Stimulated activated CD4-positive, alpha-beta T cell treated with anti-CD3 and anti-CD28 coated beads, Interleukin-2, amount 100 ng/mL, for 48 hours (primary cell): ENCODE data around the gene ANGPTL8.

Source experiments
- DNase-seq, 2 donors: peaks; one replicate each; pipeline ENCODE4 v3.0.0-alpha.2; 2020

ANGPTL8 gene, protein sequence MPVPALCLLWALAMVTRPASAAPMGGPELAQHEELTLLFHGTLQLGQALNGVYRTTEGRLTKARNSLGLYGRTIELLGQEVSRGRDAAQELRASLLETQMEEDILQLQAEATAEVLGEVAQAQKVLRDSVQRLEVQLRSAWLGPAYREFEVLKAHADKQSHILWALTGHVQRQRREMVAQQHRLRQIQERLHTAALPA

DNA sequence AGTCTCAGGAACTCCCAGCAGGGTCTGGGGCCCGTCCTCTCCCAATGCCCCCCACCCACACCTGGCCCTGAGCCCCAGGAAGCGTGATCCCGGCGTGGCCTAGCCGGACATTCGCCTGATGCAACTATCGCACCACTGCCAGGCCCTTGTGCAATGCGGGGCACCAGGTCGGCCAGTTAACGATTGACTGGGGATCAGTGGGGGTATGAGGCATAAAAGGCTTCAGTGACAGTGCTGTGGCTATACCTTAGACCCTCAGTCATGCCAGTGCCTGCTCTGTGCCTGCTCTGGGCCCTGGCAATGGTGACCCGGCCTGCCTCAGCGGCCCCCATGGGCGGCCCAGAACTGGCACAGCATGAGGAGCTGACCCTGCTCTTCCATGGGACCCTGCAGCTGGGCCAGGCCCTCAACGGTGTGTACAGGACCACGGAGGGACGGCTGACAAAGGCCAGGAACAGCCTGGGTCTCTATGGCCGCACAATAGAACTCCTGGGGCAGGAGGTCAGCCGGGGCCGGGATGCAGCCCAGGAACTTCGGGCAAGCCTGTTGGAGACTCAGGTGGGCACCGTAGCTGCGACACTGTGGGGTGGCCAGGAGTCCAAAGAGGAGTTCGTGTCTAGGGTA, at the start of gene ANGPTL8:
TSS of gene ANGPTL8 (plus strand) at position 243 of the 624 bp plus-strand sequence. CDS start at position 262, 19 bp downstream.
- DNase-seq, result no peak

DNA sequence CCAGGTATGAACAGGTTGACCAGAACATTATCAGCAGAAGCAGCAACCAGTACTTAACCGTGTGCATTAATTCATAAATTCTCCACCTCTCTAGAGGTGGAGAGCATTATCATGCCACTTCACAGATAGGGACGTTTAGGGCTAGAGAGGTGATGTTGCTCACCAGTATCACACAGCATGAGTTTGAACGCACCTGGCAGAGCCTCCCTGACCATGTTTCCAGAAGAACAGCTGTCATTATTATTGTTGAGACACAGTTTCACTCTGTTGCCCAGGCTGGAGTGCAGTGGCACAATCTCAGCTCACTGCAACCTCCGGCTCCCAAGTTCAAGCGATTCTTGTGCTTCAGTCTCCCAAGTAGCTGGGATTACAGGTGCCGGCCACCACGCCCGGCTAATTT, 48.9 kb upstream of the ANGPTL8 start:
- DNase-seq, result no peak

DNA sequence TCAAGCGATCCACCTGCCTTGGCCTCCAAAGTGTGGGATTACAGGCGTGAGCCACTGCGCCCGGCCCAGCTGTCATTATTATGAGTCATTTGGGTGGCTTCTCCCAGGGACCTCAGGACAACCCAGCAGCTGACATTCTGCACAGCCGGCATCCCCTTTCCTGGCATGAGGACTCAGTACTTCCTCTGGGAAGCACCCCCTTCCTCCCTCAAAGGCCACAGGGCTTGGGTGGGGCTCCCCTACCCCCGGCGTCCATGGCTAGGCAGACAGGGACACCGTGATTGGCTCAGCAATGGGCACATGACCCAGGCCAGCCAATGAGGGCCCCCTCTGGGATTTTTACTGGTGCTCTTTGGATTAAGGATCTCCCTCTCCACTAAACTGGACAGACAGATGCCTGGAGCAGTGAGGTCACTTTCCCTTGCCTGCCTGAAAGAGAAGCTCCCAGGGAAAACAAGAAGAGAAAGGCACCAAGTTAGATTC, 48.1 kb upstream of the ANGPTL8 start:
- DNase-seq, result peak in 1 of 2 donors; percentile 7

DNA sequence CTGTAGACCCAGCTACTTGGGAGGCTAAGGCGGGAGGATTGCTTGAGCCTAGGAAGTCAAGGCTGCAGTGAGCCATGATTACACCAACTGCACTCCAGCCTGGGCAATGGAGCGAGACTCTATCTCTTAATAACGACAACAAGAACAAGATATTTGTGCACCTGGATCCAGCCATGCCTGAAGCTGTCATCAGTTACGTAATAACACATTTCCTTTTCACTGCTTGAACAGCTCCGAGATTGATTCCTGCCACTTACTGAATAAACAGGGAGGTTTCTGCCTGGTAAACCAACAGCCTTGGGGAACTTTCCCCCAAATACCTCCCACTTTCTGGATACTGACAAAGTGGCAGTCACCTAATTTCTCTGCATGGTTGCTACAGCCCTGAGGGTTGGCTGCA, 47.5 kb upstream of the ANGPTL8 start:
- no peak for DNase-seq

DNA sequence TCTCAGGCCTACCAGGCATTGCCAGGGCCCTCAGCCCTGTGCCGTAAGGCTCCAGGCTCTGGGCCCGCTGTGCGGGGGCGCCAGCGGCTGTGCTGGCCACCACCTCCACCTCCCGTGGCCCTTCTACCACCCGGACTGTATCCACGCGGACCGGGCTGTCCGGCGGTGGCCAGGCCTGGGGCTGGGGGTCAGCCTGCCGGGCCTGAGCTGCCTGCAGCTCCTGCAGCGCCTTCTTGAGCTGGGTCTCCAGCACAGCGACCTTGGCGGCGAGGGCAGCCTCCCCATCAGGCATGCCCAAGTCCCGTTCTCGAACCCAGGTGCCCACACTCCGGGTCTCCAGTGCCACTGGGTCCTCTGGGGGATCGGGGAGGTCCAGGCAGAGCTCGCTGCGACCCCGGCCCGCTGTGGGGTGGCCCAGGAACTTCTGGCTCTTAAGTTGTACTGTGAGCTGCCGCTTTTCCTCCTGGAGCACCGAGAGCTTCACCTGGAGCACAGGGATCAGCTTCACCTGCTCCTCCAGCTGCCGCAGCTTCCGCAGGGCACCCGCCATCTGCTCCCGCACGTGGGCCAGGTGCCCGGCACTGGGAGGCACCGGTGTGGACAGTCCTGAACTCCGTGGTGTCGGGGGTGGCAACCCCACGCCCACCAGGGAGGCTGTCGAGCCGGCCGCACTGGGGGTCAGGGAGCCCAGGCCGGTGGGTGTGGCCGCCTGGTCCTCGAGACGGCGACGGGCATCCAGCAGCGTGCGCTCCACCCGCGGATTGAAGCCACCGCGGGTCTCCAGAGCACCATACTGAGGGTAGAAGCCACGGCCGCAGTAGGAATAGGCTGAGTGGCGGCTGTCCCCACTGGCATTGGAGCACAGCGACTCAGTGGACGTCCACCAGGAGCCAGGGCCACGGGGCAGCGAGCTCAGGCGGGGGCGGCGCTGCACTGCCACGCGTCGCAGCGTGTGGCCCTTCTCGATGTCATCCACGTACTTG, 46.2 kb upstream of the ANGPTL8 start:
- no peak for DNase-seq

DNA sequence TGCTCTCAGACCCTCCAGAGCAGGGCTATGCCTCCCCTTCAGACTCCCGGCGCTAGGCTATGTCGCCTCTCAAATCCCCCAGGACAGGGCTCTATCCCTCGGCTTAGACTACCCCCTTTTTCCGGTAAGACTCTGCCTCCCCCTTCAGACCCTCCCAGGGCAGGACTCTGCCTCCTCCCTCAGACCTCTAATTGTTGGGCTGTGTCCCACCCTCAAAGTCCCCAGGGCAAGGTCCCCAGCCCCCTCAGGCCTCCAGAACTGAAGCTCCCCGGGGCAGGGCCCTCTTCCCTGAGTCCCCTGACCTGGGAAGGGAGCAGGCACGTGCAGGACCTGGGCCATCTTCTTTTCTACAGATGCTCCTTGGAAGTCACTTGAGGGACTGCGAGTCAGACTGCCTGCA, 45.2 kb upstream of the ANGPTL8 start:
- DNase-seq, result no peak

DNA sequence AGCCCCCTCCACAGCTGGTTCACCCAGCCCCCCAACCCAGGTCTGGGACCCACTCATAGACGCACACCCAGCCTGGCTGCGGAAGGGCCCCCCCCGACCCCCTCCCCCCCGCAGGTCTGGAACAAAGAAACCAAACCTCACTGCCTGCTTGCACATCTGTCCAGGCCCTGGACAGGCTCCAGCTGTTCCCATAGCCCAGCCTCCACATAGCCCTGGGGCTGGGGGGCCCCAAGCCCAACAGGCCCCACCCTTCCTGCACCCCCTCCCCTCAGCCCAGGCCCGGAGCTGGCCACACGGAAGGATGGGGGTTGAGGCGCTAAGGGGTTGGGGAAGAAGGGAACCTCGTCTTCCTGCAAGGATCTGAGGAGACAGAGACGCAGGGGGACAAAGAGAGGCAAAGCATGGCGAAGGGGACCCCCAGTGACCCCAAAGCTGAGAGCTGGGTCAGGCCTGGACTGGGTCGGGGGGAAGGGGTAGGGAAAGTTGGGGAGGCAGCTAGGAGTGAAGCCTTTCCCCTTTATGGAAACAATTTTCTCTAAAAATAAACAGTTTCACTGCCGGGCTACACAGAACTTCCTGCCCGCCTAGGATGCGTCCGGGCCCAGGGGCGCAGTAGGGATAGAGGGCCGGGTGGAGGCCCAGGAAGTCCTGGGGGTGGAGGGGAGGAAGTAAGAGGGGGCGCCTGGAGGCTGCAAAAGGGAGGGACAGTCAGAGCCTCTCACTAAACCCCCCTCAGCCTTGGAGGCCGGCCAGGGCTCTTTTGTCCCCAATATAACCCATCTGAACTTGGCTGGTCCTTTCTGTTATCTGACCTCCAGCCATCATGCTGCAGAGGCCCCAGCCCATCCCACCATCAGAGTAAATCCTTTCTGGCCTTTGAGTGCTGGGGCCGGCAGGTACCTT, 44.5 kb upstream of the ANGPTL8 start:
- no peak for DNase-seq

DNA sequence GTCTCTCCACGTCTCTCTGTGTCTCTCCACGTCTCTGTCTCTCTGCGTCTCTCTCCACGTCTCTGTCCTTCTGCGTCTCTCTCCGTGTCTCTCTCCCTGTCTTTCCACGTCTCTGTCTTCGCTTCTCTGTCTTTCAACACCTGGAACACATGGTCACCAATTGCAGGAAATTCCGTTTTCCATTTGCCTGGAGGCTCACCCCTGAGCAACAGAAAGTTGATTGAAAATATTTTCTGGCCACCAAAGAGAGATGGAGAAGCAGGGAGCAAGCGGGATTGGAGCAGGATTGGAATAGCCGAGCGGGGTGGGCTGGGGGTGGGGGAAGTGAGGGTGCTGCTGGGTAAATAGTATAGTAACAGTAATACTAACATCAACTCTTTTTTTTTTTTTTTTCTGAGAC, 43.7 kb upstream of the ANGPTL8 start:
- DNase-seq, result no peak

DNA sequence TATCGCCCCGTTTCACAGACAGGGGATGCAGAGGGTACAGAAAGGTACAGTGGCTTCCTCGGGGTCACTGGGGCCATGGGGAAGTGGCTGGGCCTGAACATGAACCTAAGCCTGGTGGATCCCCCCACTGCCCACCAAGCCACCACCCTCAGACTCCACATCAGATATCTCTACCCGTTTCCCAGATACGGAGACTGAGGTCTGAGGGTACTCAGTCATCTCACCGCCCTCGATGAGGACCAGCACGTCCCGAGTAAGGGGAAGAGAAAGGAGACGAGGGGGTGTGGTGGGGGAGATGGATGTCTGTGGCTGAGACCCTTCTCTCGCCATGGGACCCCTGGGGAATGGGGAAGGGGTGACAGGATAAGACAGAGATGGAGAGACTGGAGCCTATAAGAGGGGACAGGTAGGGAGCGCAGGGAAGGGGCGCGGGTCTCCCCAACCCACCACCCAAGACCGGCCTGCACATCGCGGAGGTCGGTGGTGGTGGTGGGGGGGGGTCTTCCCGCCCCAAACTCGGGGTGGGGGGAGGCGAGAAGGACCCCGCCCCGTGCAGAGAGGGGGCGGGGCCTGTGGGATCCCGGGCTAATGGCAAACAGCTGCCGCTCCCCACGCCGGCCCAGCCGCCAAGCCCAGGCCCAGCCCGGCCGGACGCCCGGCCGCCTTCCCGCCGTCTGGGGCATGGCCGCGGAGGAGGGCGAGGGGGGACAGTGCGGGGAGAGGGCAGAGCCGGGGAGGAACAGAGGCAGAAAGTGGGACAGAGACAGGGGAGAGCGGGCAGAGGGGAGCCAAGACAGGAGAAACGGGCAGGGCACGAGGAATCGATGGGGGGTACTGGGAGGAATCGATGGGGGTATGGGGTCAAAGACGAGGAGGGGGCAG, 42.8 kb upstream of the ANGPTL8 start:
- no peak for DNase-seq

DNA sequence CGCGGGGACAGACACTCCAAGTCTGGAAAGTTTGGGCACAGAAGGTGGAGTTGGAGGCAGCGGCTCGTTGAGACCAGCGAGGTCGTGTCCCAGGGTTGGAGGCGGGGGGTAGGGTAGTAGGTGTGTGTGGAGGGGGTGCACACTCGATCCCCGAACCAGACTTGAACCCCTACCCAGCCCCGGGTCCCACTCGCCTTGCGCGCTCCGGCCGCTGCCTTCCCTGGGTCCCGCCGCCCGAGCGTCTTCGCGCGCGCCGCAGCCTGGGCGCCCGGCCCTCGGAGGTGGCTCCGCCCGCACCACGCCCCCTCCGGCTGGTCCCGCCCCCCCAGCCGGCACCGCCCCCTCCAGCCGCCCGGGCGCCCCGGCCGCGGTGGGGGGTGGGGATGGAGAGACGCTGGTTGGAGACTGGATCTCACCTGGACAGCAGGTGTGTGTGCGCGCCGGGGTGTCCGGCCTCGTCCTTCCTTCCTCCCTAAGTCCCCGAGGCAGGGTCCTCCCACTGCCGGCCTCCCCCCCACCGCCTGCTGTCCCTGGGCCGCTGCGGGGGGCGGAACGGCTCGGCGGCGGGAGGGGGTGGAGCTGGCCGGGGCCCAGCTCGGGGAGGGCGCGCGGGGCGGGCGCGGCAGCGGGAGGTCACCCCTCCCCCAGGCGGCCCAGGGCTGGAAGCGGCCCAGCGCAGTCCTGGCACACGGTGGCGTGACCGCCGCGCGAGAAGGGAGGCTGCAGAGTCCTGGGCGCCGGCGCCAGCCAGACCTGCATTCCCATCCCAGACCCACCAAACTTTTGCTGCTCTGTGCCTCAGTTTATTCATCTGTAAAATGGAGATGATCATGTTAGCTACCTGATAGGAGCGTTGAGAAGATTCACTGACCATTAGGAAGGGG, 41.9 kb upstream of the ANGPTL8 start, which contains the start of gene KANK2:
TSS of gene KANK2 (minus strand) at position 255 of the 884 bp plus-strand sequence. CDS start 3,034 bp downstream, outside the sequence.
- peak; percentile 75 to 82 for DNase-seq

DNA sequence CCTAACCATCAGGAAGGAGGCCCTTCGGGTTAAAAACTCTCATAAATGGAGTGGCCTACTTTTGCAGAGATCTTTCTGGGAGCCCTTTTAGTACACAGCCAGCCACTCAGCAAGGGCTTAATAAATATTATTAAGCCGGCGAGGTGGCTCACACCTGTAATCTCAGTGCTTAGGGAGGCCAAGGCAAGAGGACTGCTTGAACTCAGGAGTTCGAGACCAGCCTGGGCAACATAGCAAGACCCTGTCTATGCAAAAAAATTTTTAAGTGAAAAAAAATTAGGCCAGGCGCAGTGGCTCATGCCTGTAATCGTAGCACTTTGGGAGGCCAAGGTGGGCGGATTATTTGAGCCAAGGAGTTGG, 41.3 kb upstream of the ANGPTL8 start:
- DNase-seq, result no peak

DNA sequence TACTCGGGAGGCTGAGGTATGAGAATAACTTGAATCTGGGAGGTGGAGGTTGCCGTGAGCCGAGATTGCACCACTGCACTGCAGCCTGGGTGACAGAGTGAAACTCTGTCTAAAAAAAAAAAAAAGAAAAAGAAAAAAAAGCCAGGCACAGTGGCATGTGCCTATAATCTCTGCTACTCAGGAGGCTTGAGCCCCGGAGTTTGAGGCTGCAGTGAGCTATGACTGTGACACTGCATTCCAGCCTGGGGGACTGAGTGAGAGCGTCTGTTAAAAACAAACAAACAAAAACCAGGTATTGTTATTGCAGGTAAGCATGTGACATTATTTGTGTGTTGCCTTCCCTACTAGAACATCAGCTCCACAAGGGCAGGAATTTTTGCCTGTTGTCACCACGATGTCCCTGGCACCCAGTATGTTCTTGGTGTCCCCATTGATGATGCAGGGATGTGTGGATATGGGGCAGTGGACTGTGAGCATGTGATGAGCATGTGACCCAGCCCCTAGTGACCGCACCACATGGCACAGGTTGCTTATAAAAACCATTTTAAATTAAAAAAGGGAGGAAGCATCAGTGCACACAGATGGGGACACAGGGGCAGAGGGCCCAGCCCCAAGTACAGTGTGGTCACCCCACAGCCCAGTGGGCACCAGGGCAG, 40.5 kb upstream of the ANGPTL8 start:
- DNase-seq, result no peak

DNA sequence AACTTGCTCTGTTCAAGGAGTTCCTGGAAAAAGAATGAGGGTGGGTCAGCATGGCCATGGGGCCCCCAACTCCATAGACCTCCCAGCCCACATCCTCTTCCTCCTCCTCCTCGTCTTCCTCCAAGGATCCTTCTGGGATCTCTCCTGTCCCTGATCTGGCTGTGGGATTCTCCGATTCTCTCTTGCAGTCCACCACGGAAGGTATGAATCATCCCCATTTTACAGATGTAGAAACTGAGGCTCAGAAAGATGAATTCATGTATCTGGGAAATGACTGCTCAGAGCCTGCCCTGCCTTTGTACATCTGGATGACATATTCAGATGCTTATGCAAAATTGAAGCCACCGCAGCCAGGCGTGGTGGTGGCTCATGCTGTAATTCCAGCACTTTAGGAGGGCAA, 39.9 kb upstream of the ANGPTL8 start:
- DNase-seq, result no peak

DNA sequence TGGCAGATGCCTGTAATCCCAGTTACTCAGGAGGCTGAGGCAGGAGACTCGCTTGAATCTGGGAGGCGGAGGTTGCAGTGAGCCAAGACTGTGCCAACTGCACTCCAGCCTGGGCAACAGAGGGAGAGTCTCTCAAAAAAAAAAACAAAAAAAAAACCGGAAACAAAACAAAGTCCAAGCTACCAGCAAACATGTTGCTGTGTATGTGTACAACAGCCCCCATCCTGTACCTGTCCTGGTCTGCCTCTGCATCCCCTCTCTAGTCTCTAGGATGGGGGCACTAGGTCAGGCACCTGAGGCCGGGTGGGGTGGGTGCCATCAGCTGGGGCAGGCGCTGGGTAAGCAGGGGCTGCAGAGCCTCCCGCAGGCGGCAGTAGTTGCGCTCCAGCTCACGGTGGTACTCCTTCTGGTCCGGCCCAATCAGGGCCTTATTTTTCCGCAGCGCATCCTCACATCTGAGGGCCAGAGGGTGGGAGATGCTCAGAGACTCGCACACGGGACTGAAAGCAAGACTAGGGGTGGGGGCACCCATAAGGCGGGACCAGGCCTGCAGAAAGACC, 39.3 kb upstream of the ANGPTL8 start:
- DNase-seq, result no peak

DNA sequence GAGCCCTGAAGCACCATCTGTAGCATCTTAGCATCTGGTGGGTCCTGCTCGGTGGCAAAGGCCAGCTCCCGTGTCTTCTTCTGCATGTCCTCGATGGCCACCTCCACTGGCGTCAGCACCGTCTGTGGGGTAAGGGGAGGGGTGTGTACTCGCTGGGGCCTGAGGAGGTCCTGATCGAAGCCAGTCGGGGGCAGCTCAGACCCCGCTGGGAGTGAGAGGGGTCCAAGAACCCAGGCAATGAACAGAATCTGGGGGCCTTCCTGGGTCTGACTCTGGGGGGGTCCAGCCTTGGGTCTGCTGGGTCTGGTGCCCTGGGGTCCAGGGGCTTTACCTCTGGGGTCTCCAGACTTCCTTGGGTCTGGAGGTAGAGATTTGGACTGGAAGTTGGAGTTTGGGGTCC, 38.5 kb upstream of the ANGPTL8 start:
- no peak for DNase-seq

DNA sequence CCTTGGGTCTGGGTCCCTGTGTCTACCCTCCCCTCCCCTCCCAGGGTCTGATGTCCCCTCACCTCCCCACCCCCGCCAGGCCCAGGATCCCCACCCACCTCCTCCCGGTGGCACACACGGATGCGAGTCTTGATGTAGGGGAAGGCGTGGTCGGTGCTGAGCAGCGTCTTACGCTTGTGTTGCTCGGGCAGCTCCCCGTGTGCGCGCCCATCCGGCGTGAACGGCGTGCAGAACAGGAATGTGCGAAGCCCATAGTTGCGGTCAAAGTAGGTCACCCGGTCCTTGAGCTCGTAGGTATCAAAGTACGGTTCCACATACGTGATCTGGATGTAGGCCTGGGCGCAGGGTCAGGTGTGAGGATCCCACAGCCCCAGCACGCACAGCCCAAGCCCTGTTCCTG, 37.6 kb upstream of the ANGPTL8 start:
- DNase-seq, result no peak

DNA sequence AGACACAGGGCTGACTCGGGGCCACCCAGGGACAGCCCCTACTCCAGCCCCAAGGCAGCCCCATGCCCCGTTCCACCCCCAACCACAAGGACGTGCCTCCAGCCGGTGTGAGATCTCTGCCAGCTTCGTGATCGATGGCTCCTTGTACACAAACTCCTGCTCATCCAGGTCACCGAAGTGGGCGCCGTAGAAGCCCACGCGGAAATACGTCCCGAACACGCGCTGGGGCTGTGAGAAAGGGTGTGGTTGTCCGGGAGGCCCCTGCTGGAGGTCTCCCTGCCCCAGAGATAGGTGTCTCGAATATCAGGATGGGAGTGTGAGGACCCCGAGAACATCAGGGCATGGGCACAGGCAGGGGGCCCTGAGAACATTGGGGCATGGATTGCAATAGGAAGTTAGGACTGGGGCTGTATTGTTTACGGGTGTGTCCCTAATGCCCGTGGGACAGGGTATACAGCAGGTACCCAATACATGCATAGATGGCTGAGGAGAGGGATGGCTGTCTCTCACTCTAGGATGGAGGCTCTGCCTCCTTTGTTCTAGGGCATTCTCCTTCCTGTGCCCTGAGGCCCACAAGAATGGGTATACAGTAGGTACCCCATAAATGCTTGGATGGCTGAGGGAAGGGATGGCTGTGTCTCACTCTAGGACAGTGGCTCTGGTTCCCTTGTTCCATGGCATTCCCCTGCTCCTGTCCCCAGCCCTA, 36.8 kb upstream of the ANGPTL8 start:
- DNase-seq, result no peak

DNA sequence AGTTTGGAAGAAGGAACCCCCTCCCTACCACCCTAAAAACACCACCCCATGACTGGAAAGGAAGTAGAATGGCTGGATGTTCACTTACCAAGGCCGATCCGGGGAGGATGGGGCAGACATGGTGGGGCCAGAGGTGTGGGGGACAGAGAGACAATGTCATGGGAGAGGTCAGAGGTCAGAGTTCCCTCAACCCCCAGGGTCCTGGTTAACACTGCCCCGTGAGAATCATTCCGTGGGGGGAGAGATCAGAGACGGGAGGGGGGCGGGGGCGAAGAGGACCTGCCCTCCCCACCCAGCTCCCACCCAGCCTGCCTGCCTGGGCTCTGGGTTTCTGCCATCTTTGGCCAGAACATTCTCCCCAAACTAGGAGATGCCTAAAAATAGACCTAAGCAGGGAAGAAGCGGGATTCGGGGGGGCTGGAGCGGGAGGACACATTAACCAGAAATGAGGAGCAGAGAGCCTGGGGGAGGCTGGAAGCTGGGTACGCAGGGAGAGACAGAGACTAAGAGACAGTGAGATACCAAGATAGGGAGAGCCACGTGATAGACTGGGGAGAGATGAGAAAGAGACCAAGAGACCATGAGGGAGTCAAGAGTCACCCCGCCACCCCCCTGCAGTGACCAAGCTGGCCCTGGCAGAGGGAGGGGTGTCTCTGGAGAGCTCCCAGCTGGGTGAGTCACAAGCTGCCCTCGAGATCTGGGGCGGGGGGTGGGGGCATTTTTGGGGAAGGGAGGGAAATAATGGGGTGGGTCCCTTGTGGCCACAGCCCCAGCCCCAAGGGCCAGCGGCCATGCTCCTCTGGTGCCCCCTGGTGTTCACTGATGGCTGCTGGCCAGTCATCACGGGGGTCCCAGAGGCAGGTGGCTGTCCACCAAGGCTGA, 36.0 kb upstream of the ANGPTL8 start:
- DNase-seq, result peak; percentile 30 to 34
